ENCODE measurements around the gene SHF.

Gene SHF

GRCh38 chr15:45181491-45182285 is 6.1 kb downstream of the SHF start:
- H3K36me3 ChIP-seq (ENCODE audit: control insufficient read depth in 2 of 2, insufficient read depth in 1 of 2, low read length in 2 of 2): no peaks in the 10 kb centered on the region
- ChIA-PET POLR2A (no interaction called here), CTCF (interaction anchor here (2.0 to 2.3 kb wide), 2 partner anchors 14 to 64 kb away, joined by 5 to 9 read pairs; no protein-coding TSS in a partner anchor)
- no peaks in the 10 kb centered on the region for H3K9me3 ChIP-seq (ENCODE audit: control insufficient read depth, insufficient read depth, low read depth, low read length)
- H3K4me1 ChIP-seq (ENCODE audit: control insufficient read depth, insufficient read depth, low read length): no peaks in the 10 kb centered on the region; the same call in 1 of the 2 replicates
- H3K27ac ChIP-seq (ENCODE audit: extremely low read depth, low read depth, low read length): no peak overlapping the region
- TF ChIP-seq ZNF610 (tag by site-specific recombination; IDR thresholded peaks at IDR 0.05; ENCODE audit: borderline replicate concordance): no peak
- TF ChIP-seq ZSCAN5A (tag by site-specific recombination; IDR thresholded peaks at IDR 0.05): no peak
- TF ChIP-seq ZNF704 (tag by site-specific recombination; IDR thresholded peaks at IDR 0.05): no peak
- TF ChIP-seq IKZF3 (tag by site-specific recombination; IDR thresholded peaks at IDR 0.05): no peak
- TF ChIP-seq ZNF600 (tag by site-specific recombination; IDR thresholded peaks at IDR 0.05): no peak
- no peak for TF ChIP-seq ZNF626 (tag by site-specific recombination; IDR thresholded peaks at IDR 0.05)
- TF ChIP-seq KLF7 (tag by site-specific recombination; IDR thresholded peaks at IDR 0.05; ENCODE audit: borderline replicate concordance): no peak
- no peak for TF ChIP-seq MYNN (tag by site-specific recombination; IDR thresholded peaks at IDR 0.05; ENCODE audit: borderline replicate concordance)
- no peak for TF ChIP-seq ZNF776 (tag by site-specific recombination; IDR thresholded peaks at IDR 0.05; ENCODE audit: borderline replicate concordance)
- TF ChIP-seq ATF2 (tag by site-specific recombination; IDR thresholded peaks at IDR 0.05; ENCODE audit: low read depth): no peak
- H3K4me3 ChIP-seq (ENCODE audit: low read depth, low read length): no peak overlapping the region

- CTCF ChIA-PET: interaction anchor here (1.0 to 4.1 kb wide), 5 partner anchors 10 to 63 kb away, joined by 3 to 15 read pairs (median 5); no protein-coding TSS in a partner anchor
- Histone ChIP-seq H3K27ac (ENCODE audit: extremely low read depth, low read depth, low read length) (no peak overlapping the region), H3K4me1 (ENCODE audit: control insufficient read depth, insufficient read depth, low read length) (no peaks in the 10 kb centered on the region; the same call in 1 of the 2 replicates), H3K9me3 (ENCODE audit: control insufficient read depth, insufficient read depth, low read depth, low read length) (no peaks in the 10 kb centered on the region), H3K36me3 (ENCODE audit: control insufficient read depth in 2 of 2, insufficient read depth in 1 of 2, low read length in 2 of 2) (no peaks in the 10 kb centered on the region), H3K4me3 (ENCODE audit: low read depth, low read length) (no peak overlapping the region)
- no peak for TF ChIP-seq ZNF548 (tag by site-specific recombination; IDR thresholded peaks at IDR 0.05)
- no peak for TF ChIP-seq HOXA7 (CRISPR knock-in tag; IDR thresholded peaks at IDR 0.05; ENCODE audit: borderline replicate concordance)
- TF ChIP-seq HOXD13 (CRISPR knock-in tag; IDR thresholded peaks at IDR 0.05; ENCODE audit: borderline replicate concordance): no peak
- no peak for TF ChIP-seq ZNF311 (tag by site-specific recombination; IDR thresholded peaks at IDR 0.05; ENCODE audit: borderline replicate concordance)
- no peak for TF ChIP-seq ZNF837 (tag by site-specific recombination; IDR thresholded peaks at IDR 0.05)
- no peak for TF ChIP-seq ZNF37A (tag by site-specific recombination; IDR thresholded peaks at IDR 0.05)
- TF ChIP-seq SETDB1 (IDR thresholded peaks at IDR 0.05; ENCODE audit: insufficient read length, low read length): no peak
- no peak for TF ChIP-seq ZNF184 (tag by site-specific recombination; IDR thresholded peaks at IDR 0.05)
- no peak for TF ChIP-seq ZNF449 (tag by site-specific recombination; IDR thresholded peaks at IDR 0.05)
- TF ChIP-seq ZNF843 (tag by site-specific recombination; IDR thresholded peaks at IDR 0.05): no peak
- TF ChIP-seq ZBTB11 (tag by site-specific recombination; conservative IDR thresholded peaks at IDR 0.05; ENCODE audit: low read depth): no peak
- no peak for TF ChIP-seq KLF8 (tag by site-specific recombination; IDR thresholded peaks at IDR 0.05)
- no peak for TF ChIP-seq ZNF157 (tag by site-specific recombination; IDR thresholded peaks at IDR 0.05)
- TF ChIP-seq ZNF112 (tag by site-specific recombination; IDR thresholded peaks at IDR 0.05): no peak
- no peak for TF ChIP-seq ZBTB21 (tag by site-specific recombination; IDR thresholded peaks at IDR 0.05)
- POLR2A ChIA-PET: no interaction called here
Observed at GRCh38 chr15:45180648-45181436, 6.9 kb downstream of the SHF start.
